MV-4-11 (cell line): ENCODE measurements around the gene NABP1.
"Not testable (repeated sequence)": the region's sequence is repeated elsewhere in the genome, so short reads cannot be mapped to it uniquely, and the experiment has no call there.

Experiments
- DNase-seq: peaks from one replicate; lab custom pipeline; 2025; lab: John Stamatoyannopoulos, UW

NABP1 gene, protein sequence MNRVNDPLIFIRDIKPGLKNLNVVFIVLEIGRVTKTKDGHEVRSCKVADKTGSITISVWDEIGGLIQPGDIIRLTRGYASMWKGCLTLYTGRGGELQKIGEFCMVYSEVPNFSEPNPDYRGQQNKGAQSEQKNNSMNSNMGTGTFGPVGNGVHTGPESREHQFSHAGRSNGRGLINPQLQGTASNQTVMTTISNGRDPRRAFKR

DNA sequence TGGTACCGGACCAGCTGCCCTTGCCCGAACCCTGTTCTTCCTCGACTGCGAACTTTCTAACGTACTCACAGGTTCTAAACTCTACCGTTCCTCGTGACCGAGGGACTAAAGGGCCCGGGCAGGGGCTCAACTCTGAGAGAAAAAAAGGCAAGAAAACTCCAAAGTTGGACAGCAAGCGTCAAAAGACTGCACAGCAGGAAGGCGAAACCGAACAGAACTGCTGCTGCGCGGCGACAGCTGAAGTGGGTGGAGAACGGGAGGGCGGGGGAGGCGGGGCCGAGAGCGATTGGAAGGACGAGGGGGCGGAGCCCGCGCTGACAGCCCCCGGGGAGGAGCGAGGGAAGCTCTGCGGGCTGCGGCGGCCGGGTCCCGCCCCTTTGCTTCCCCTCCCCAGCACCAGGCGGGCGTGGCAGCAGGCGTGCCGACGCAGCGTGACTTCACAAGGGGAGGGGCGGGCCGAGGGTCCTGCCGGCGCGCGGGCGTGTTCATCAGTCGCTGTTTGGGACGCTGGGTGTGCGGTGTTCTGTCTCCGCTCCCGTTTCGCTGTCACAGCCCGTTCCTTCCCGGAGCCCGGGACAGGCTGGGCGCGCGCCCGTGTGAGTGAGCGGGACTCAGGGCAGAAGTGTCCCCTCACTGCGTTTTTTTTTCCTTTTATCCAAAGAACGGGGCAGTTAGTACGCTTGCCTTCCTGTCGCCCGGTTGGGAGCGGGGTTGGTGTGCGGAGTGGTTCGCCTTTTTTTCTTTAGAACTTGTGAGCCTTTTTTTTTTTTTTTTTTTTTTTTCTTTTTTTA is at the start of gene NABP1:
NABP1 (plus strand) TSS at position 491 of the 791 bp plus-strand sequence. CDS start 479 bp downstream, outside the sequence.
- peak; percentile 95 for DNase-seq

DNA sequence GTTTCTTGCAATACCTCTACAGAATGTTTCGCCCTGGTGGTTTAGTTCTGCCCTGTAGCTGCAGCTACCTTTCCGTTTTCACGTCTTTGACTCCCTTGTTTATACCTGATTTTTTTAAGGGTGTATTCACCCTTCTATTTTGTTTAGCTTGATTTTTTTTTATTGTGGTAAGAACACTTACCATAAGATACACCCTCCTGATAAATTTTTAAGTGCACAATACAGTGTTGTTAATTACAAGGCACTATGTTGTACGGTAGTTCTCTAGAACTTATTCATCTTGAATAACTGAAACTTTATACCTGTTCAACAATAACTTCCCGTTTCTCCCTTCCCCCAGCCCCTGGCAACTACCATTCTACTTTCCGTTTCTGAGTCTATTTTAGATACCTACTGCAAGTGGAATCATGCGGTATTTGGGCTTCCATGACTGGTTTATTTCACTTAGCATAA is 48.9 kb upstream of the NABP1 start:
- DNase-seq, result no peak

DNA sequence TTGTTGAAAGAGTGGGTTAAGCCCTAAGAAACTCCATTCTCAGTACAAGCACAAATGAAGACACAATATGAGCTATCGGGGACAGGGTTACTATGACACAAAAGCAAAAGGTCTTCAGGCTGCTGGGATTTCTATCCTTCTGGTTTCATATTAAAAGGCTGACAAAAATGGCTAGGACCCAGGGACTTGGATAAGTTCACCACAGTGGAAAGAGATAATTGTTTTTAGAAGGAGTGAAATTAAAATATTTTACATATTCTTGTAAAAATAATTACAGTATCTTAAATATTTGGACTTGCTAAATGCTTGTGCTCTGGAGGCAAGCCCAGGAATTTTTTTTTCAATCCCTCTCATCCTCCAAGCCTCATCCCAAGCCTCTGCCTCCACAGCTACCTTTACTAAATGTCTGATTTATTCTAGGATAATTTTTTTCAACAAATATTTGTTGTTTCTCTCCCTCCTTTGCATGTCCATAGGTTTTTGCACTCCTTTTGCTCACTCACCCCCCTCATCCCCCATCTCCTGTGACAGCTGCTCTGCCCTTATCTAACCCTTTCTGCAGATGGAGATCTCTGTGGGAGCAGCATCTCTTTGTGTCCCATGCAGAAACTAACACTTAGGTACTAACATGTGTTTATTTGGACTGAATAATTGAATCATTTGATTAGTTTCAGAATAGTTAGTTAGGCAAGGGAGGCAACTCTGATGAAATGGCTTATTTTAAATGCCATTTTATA is 47.8 kb upstream of the NABP1 start:
- DNase-seq, result no peak

DNA sequence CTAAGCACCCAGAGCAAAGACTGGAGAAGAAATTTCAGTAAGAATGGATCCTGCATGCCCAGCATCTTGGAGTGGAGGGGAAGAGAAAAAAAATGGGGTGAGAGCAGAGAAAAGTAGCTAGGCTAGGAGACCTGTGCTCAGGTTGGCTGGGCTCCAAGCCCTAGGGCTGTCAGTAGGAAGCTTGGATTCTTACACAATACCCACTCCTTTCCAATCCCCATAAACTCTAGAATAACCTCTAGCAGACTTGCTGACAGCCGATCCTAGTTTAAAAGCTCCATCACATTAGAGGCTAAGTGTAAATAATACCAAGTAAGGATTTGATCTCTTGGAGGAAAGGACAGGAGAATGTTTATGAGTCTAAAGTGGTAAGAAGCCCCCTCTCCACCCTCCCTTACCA is 46.2 kb upstream of the NABP1 start:
- DNase-seq, result peak; percentile 5

DNA sequence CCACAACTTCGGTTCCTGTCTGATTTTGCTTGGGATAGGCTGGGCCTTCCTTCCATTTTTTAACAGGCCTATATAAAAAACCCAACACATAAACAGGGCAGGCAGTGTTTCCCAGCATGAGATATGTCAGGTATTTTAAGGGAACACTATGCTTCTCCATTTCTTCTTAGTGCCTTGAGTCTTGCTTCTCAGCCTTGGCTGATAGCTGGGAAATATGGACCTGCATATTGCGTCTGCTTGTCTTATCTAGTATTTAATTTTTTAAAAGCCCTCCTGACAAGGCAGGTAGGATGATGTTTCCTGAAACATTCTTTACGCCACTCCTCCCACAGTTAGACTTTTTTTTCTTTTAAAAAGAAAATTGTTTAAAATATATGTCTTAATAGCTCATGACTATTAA is 45.5 kb upstream of the NABP1 start:
- DNase-seq, result no peak

DNA sequence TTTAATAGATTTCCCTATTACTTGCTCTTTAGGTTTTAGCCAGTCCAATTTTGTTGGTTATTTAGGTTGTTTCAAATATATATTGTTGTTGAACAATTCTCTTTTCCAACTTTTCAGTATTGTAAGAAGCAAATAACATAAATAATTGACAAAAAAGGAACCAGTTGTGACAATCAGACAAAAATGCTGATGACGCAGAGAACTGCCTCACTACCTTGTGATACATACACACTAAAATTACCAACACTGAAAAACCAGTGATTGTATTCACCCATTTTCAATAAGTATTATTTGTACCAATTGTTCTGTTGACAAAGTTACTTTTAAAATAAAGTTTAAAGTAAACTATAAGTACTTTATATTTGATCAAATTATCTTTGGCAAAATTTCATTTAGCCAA is 43.1 kb upstream of the NABP1 start:
- no peak for DNase-seq

DNA sequence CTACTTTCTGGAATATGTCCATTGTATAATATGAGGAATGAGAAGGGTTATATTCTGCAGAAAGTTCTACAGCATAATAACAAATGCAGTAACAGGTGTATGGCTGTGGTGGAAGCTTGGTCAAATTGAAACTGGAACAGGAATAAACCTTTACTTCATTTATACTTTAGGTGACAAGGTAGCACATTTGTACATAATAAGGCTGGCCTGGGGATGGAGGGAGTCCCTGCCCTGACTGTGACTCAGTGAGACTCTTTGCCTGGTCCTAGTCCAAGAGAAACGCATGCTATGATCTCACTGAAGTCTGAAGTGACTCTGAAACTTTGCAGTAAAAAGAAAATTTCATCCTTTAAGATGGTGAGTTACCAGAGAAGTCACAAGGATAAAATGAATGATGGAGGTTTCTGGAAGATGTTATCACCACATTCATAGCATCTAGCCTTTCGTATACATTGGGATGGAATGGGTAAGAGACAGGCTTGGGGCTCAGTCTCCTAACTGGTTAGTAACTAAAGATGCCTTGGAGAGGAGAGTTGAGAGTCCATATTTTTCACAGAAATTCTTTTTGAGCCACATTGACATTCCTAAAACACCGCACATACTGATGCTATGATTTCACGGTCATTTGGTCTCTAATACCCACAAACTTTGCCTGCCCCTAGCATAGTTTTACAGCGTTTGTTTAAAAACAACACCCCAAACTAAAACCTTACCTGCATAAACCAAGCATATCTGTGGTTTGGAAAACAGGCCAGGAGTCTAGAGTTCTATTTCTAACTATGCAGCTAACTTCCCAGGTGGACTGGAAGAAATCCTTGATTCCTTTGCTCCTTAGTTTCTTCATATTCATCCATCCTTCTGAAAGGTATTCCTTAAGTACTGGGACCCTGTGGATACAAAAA is 42.4 kb upstream of the NABP1 start:
- no peak for DNase-seq

DNA sequence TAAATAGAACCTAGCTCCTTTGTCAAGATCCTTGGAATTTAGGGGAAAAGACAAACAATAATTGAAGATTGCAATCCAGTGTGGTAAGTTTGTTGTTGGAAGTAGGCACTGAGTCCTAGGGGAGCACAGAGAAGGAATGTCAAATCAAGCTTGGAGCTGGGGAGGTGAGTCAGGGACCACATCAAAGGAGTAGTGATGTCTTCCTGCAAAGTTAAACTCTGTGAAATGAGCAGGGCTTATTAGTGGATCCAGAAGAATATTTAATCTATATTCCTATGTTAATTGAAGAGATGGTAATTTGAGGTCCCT is 41.7 kb upstream of the NABP1 start:
- DNase-seq, result no peak

DNA sequence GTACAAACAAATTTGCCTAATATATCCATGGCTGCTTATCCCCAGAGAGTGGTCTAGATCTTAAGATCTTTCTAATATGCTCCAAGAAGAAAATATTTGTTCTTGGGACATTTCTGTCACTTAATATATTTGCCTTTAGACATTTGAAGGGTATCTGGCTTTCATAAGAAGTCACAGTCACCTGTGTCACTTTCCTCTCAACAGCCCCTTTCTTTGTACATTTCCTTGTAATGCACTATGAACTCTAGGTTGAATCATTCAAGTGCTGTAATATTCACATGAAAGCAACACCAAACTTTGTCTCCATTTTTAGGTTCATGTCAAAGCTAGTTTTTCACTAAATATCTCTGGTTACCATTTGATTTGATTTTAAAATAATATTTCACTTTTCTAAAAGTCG is 41.4 kb upstream of the NABP1 start:
- DNase-seq, result no peak

DNA sequence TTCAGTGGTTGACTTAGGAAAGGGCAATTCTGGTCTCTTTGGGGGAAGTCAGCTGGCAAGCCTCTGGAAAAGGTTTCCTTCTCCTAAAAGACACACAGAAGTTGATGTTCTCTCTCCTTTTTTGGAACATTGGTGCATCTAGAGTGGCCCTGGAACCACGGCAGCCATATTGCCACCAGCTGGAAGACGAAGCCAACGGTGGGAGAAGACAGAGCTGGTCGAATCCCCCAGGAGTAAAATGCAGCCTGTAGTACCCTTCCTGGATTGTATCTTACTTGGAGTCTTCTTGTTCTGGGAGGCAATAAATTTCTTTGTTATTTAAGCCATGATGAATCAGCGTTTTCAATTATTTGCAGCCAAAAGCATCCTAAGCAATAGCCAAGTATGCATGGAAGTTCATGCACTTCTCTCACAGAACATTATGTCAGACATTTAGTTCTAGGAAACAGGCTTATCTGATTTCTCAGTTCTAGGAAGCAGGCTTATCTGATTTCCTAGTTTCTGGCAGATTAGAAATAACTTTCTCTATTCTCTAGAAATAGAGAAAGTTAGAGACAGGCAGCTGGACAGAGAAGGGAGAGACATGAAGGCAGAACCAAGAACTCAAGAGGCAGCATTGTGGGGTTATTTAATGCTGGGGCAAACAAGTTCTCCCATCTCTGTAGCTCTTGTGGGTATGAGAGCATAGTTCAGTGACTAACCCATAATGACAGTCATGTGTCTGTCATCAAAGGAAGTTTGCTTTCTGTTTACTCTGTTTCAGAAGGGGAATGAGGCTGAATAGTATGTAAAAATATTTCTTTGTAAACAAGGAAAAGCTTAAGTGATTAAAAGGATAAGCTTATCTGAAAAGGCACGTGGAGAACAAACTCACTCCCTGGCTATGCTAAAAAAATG is 40.5 kb upstream of the NABP1 start:
- DNase-seq, result peak; percentile 63

DNA sequence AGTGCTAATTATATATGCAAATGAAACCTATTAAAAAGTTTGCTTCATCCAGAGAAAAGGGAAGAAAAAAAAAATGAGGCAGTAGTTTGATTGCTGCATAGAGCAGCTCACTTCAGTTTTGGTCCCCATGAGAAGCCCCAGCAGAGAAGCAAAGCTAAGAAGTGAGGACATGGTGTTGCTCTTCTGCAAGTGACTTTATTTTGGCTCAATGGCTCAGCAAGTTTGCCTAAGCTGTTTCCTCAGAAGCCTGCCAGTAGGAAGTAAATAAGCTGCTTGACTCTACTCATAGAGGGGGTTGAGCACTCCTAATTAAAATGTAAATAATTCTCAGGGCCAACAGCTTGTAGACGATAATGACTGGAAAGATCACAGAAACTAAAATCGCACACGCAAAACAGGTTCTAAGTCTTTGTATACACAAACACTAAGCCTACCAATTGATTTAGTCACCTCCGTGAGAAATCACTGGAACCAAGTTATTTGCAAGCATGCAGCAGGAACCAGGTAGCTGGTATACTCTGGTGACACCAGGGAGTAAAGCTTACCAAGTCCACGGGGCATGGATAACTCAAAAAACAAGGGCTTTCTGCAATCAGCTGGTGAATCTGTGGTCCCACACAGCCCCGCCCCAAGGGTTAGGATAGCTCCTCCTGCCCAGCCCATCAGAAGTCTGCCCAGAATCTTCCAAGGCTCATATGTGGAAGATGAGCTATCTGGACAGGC is 39.7 kb upstream of the NABP1 start:
- peak; percentile 29 for DNase-seq

DNA sequence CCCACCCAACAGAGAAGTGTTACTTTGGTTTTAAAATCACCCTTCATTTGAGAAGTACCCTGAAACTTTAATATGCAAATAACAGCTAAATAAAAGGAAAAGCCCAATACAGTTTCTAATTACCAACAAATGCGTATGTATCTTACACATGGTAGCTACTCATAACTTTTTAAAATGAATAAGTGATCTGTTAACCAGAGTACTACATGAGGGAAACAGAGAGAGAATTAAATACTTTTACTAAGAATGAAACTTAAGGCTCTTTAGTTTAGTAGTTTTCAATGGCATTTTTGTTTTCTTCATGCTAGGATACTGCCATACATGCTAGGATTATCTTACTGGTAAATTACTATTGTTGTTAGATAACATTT is 39.1 kb upstream of the NABP1 start:
- no peak for DNase-seq

DNA sequence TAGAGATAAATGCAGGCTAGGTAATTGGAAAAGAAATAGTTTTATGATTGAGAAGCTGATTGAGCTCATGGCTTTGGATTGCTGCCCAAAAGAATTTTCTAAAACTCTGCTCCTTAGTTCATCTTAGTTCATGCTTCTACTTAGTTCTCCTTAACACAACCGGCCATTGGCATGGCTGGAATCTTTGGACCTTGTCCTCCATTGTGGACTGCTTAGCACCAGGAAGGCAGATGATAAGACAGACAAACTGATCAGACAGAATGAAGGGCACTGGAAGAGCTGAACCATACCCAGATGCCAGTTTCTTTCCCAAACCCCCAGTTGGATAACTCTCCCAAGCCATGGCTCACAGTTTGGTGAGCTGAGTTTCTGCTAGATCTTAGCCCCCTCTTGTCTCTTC is 36.3 kb upstream of the NABP1 start:
- DNase-seq, result no peak

DNA sequence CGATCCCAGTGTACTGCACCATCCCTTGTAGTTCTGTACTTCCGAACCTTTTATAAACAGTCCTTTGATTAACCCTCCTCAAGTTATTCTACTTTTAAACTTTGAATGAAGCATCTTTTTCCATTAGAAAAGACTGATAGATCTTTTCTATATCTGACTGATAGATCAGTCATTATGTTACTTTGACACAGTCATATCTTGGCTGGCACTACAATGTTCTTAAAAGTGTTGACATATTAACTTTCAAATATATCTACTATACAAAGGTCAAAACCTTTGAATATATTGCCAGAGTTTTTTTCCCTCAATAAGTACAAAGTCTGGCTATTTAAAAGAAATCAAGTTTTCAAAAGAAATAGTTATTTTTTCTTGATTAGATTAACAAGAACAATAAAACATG is 35.4 kb upstream of the NABP1 start:
- DNase-seq, result no peak

DNA sequence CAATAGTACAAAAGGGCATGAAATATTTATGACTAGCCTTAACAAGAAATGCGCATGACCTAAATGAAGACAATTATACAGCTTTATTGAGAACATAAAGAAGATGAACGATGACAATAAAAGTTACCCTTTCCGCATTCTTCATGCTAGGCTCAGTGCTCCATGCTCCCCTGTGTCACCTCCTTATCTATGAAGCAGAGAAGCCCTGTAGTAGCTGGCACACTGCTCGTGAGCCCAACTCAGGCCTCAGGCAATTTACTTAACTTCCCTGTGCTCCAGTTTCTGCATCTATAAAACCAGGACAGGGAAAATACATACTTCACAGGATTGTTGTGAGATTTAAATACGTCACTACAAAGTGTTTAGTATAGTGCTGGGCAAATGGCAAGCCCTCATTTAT is 34.5 kb upstream of the NABP1 start:
- DNase-seq, result no peak

DNA sequence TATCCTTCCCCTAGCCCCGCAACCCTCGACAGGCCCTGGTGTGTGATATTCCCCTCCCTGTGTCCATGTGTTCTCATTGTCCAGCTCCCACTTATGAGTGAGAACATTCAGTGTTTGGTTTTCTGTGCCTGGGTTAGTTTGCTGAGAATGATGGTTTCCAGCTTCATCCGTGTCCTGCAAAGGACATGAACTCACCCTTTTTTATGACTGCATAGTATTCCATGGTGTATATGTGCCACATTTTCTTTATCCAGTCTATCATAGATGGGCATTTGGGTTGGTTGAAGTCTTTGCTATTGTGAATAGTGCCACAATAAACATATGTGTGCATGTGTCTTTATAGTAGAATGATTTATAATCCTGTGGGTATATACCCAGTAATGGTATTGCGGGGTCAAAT is 33.3 kb upstream of the NABP1 start:
- DNase-seq, result not testable (repeated sequence)

DNA sequence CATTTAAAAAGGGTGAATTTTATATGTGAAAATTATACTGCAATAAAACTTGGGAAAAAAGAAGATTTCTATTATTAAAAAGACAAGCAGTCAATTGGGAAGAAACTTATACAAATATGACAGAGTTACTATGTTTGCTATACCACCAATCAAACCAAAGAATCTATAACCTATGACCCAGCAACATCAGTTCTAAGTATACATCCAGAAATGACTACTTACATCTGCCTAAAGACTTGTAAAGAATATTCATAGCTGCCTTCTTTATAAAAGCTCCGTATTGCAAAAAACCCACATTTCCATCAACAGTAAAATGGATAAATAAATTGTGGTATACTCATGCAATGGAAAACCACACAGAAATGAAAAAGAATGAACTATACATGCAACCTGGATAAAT is 32.9 kb upstream of the NABP1 start:
- no peak for DNase-seq

DNA sequence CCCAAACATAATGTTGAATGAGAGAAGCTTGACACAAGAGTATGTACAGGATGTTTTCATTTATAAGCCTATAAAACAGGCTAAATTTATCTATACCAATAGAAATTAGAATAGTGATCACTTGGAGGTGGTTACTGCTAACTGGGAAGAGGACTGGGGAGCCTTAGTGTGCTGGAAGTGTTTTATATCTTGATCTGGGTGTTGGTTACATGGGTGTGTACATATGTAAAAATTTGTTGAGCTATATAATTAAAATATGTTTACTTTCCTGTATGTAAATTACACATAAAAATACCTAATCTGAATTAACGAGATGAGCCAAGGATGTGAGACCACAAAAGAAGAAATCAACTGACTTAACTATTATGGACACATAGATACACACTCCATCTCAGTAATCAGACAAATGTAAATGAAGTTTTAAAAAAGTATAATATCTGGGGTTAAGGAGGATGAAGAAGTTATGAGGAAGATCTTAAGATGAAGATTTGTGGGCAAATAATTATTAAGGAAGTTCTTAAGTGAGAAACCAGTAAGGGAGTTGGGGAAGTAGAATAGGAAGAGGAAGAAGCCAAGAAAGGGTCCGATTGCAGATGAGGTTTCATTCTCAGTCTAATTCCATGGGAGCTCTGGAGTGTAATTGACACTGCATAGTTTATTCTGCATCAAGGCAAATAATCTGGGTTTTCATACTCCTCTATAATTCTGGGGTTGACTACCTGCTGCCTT is 32.3 kb upstream of the NABP1 start:
- peak; percentile 40 for DNase-seq

DNA sequence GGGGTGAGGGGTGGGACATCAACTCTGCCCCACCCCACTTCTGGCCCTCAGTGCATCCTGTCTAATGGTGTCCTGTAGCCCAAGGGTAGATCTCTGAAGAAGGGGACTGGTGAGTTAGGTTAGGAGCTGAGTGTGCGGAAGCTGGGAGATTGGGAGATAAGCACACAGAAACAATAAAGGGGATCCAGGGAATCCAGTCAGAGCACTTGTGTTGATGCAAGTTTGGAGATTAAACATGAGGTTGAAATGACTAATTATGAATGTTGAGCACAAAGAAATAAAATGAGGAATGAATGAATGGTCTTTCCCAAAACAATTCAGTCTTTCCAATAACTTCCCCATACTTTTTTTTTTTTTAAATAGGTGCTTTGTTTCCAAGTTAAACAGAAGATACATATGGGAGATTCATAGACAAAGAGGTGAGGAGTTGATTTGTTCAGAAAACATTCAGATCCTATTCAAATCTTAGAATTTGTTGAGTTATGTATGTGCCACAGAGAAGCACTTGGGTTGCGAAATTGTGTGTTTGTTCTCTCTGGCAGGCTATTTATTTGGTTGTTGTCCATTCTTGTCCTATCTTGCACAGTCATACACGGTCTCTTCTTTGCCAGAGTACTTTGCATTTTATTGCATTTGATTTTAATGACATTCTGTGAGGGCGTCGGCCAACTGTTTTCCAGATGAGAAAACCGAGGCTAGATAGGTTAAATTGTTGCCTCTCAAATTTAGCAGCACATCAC is 31.6 kb upstream of the NABP1 start:
- no peak for DNase-seq
